Measurements from ENCODE around the gene PCBP3. TPM values are rescaled to one million over a fixed set of nuclear protein-coding genes. Genes with fewer than 3 reads are reported as not detected.

PCBP3 gene
- polyA plus RNA-seq, 1 experiment: 1.6 TPM

- POLR2A ChIA-PET: no interaction called here
- no peak for DNase-seq (ENCODE audit: low read depth, low spot score)
- CTCF ChIA-PET: no interaction called here
- peaks cover 12% of the 10 kb centered on the region for H3K9me3 ChIP-seq (ENCODE audit: control insufficient read depth, insufficient read depth, low read length)
- H3K4me3 ChIP-seq (ENCODE audit: low read depth, low read length): no peak overlapping the region
- H3K27me3 ChIP-seq (ENCODE audit: control insufficient read depth, insufficient read depth, low read length): no peaks in the 10 kb centered on the region
- no peak for TF ChIP-seq CTCF (IDR thresholded peaks at IDR 0.05; ENCODE audit: low read depth, low read length)
- H3K27ac ChIP-seq (ENCODE audit: low read depth, low read length): no peak overlapping the region
These were observed 104.4 kb downstream of the PCBP3 start for GRCh38 chr21:45747802-45748445.

- CTCF ChIA-PET: no interaction called here
These were observed 105.1 kb downstream of the PCBP3 start for GRCh38 chr21:45748593-45748992.

GRCh38 chr21:45749974-45750373 lies 106.4 kb downstream of the PCBP3 start:
- TF ChIP-seq CTCF (IDR thresholded peaks at IDR 0.05; ENCODE audit: low read depth, low read length): no peak
- peaks cover 12% of the 10 kb centered on the region for H3K9me3 ChIP-seq (ENCODE audit: control insufficient read depth, insufficient read depth, low read length)
- DNase-seq (ENCODE audit: low read depth, low spot score): no peak
- H3K4me3 ChIP-seq (ENCODE audit: low read depth, low read length): no peak overlapping the region
- no peaks in the 10 kb centered on the region for H3K27me3 ChIP-seq (ENCODE audit: control insufficient read depth, insufficient read depth, low read length)
- POLR2A ChIA-PET: no interaction called here
- CTCF ChIA-PET: interaction anchor here (1.6 kb wide), 1 partner anchor 194 kb away, joined by 5 read pairs; no protein-coding TSS in a partner anchor
- H3K27ac ChIP-seq (ENCODE audit: low read depth, low read length): no peak overlapping the region

More at GRCh38 chr21:45748593-45748992, 105.1 kb downstream of the PCBP3 start:
- Histone ChIP-seq H3K27me3 (ENCODE audit: control insufficient read depth, insufficient read depth, low read length) (no peaks in the 10 kb centered on the region), H3K4me3 (ENCODE audit: low read depth, low read length) (no peak overlapping the region), H3K9me3 (ENCODE audit: control insufficient read depth, insufficient read depth, low read length) (peaks cover 12% of the 10 kb centered on the region), H3K27ac (ENCODE audit: low read depth, low read length) (no peak overlapping the region)
- POLR2A ChIA-PET: no interaction called here
- DNase-seq (ENCODE audit: low read depth, low spot score): no peak
- TF ChIP-seq CTCF (IDR thresholded peaks at IDR 0.05; ENCODE audit: low read depth, low read length): no peak

- no peak for TF ChIP-seq CTCF (IDR thresholded peaks at IDR 0.05; ENCODE audit: low read depth, low read length)
- Histone ChIP-seq H3K27ac (ENCODE audit: low read depth, low read length) (no peak overlapping the region), H3K4me3 (ENCODE audit: low read depth, low read length) (no peak overlapping the region), H3K9me3 (ENCODE audit: control insufficient read depth, insufficient read depth, low read length) (peaks cover 8% of the 10 kb centered on the region; the same call in 1 of the 2 replicates), H3K27me3 (ENCODE audit: control insufficient read depth, insufficient read depth, low read length) (no peaks in the 10 kb centered on the region)
- ChIA-PET CTCF (interaction anchor here (1.6 kb wide), 1 partner anchor 195 kb away, joined by 5 read pairs; no protein-coding TSS in a partner anchor), POLR2A (no interaction called here)
- no peak for DNase-seq (ENCODE audit: low read depth, low spot score)
These were observed 107.4 kb downstream of the PCBP3 start for GRCh38 chr21:45750936-45751335.

GRCh38 chr21:45753445-45753844 lies 109.9 kb downstream of the PCBP3 start:
- CTCF ChIA-PET: no interaction called here
- POLR2A ChIA-PET: no interaction called here

More at GRCh38 chr21:45753445-45753844, 109.9 kb downstream of the PCBP3 start:
- Histone ChIP-seq H3K27ac (ENCODE audit: low read depth, low read length) (no peak overlapping the region), H3K4me3 (ENCODE audit: low read depth, low read length) (no peak overlapping the region), H3K27me3 (ENCODE audit: control insufficient read depth, insufficient read depth, low read length) (no peaks in the 10 kb centered on the region), H3K9me3 (ENCODE audit: control insufficient read depth, insufficient read depth, low read length) (no peaks in the 10 kb centered on the region)
- TF ChIP-seq CTCF (IDR thresholded peaks at IDR 0.05; ENCODE audit: low read depth, low read length): no peak
- DNase-seq (ENCODE audit: low read depth, low spot score): no peak
